A549 (cell line): ENCODE measurements around the gene MUC5AC. TPM values are rescaled to one million over a fixed set of nuclear protein-coding genes. Genes with fewer than 3 reads are reported as not detected.

Source experiments
- ATAC-seq, 2 experiments: fragments of 200-7000 bp in 1 of 2; fragments of >200 bp in 1 of 2; cut with Nextera tagmentation in 1 of 2; cut with Tn5 transposase in 1 of 2; 3 replicates each; pipeline versions ENCODE4 v1.8.0 to v1.9.1; 2018 to 2020; ENCODE audit warnings: mild to moderate bottlenecking in 1 of 2, moderate library complexity in 1 of 2
- CTCF ChIA-PET: fragments of 300-600 bp; sonication (Branson Sonifier 250); formaldehyde crosslinking; extraction: SDS; loops from one replicate; lab custom pipeline; 2021; ENCODE audit warnings: antibody characterized with exemption, inconsistent platforms; lab: Yijun Ruan, JAX
- POLR2A ChIA-PET: fragments of 350-600 bp; formaldehyde crosslinking; extraction: SDS; loops from one replicate; lab custom pipeline; 2021; ENCODE audit warnings: antibody characterized with exemption, inconsistent platforms; lab: Yijun Ruan, JAX
- DNase-seq, 2 experiments: peaks; one replicate each; pipeline versions ENCODE4 v3.0.0 to v3.0.0-alpha.2; 2011 to 2016; ENCODE audit warnings: low read depth in 1 of 2, low spot score in 1 of 2
- FAIRE-seq: peaks from 2 replicates; lab custom pipeline; 2011; peaks lifted over from hg19 to GRCh38; lab: Jason Lieb, UNC
- H3K27ac ChIP-seq, 2 experiments: fragments of >200 bp; sonication (Bioruptor Twin); formaldehyde crosslinking; 3 replicates each; pipeline ENCODE4 v1.5.1; 2016 to 2017
- H3K4me1 ChIP-seq: fragments of >200 bp; sonication (Bioruptor Twin); formaldehyde crosslinking; 3 replicates; pipeline ENCODE4 v1.6.1; 2016
- H3K4me2 ChIP-seq: fragments of >200 bp; sonication (Bioruptor Twin); formaldehyde crosslinking; 3 replicates; pipeline ENCODE4 v1.6.1; 2016
- H3K4me3 ChIP-seq: fragments of >200 bp; sonication (Bioruptor Twin); formaldehyde crosslinking; 3 replicates; pipeline ENCODE4 v1.5.1; 2016
- H3K9me3 ChIP-seq: fragments of >200 bp; sonication (Bioruptor Twin); formaldehyde crosslinking; 3 replicates; pipeline ENCODE4 v1.6.1; 2016
- CEBPB ChIP-seq, 2 experiments: fragments of >200 bp in 1 of 2; sonication (Bioruptor Twin) in 1 of 2; formaldehyde crosslinking in 1 of 2; IDR thresholded peaks; 2 replicates each; pipeline ENCODE4 v1.6.1; 2012 to 2016
- CHD4 ChIP-seq: fragments of 200-600 bp; sonication (generic); IDR thresholded peaks from 2 replicates; pipeline ENCODE4 v1.6.1; 2016; ENCODE audit warnings: antibody characterized with exemption, mild to moderate bottlenecking, borderline replicate concordance
- EHF ChIP-seq: fragments of 250-450 bp; sonication (Bioruptor Pico); IDR thresholded peaks from 2 replicates; pipeline ENCODE4 v1.5.0; 2020; ENCODE audit warnings: mild to moderate bottlenecking
- EP300 ChIP-seq, 2 experiments: fragments of >200 bp; sonication (Bioruptor Twin); formaldehyde crosslinking; IDR thresholded peaks; 2 replicates in 1 of 2; 3 replicates in 1 of 2; pipeline ENCODE4 v1.6.1; 2016 to 2017
- FOSL2 ChIP-seq, 2 experiments: fragments of 450-650 bp in 1 of 2; fragments of >200 bp in 1 of 2; sonication (Bioruptor Twin) in 1 of 2; formaldehyde crosslinking; IDR thresholded peaks; 2 replicates each; pipeline versions ENCODE4 v1.5.0 to v1.6.1; 2016 to 2020; ENCODE audit warnings: mild to moderate bottlenecking in 1 of 2, moderate library complexity in 1 of 2
- GATA3 ChIP-seq: IDR thresholded peaks from 2 replicates; pipeline ENCODE4 v1.6.1; 2012; ENCODE audit warnings: borderline replicate concordance
- HOXB13 ChIP-seq: fragments of 250-450 bp; sonication (Bioruptor Pico); IDR thresholded peaks from 2 replicates; pipeline ENCODE4 v1.5.0; 2020; ENCODE audit warnings: low read depth, mild to moderate bottlenecking, moderate library complexity
- HOXB5 ChIP-seq: fragments of 250-450 bp; sonication (Bioruptor Pico); IDR thresholded peaks from 2 replicates; pipeline ENCODE4 v1.5.0; 2020; ENCODE audit warnings: mild to moderate bottlenecking, moderate library complexity
- JUN ChIP-seq, 2 experiments: fragments of >200 bp; sonication (Bioruptor Twin); formaldehyde crosslinking; IDR thresholded peaks; 2 replicates in 1 of 2; 3 replicates in 1 of 2; pipeline ENCODE4 v1.6.1; 2016 to 2017
- KDM1A ChIP-seq: fragments of 200-600 bp; sonication (generic); IDR thresholded peaks from 2 replicates; pipeline ENCODE4 v1.6.1; 2016; ENCODE audit warnings: low read depth, mild to moderate bottlenecking
- KDM5A ChIP-seq: fragments of 200-600 bp; sonication (generic); IDR thresholded peaks from 2 replicates; pipeline ENCODE4 v1.6.1; 2016; ENCODE audit warnings: antibody characterized with exemption, mild to moderate bottlenecking
- NFE2L2 ChIP-seq: fragments of 150-350 bp; conservative IDR thresholded peaks from 2 replicates; pipeline ENCODE4 v1.6.1; 2014; ENCODE audit warnings: low read length
- NR3C1 ChIP-seq: fragments of >200 bp; sonication (Bioruptor Twin); formaldehyde crosslinking; IDR thresholded peaks from 3 replicates; pipeline ENCODE4 v1.6.1; 2017
- POLR2A ChIP-seq: IDR thresholded peaks from 2 replicates; pipeline ENCODE4 v1.6.1; 2012; ENCODE audit warnings: mild to moderate bottlenecking, low read length
- POLR2AphosphoS2 ChIP-seq: conservative IDR thresholded peaks from 2 replicates; pipeline ENCODE4 v1.6.1; 2012; ENCODE audit warnings: low read length, improper control_type of control experiment, inconsistent platforms
- RAD21 ChIP-seq, 2 experiments: fragments of >200 bp in 1 of 2; sonication (Bioruptor Twin) in 1 of 2; formaldehyde crosslinking in 1 of 2; IDR thresholded peaks in 1 of 2; conservative IDR thresholded peaks in 1 of 2; 2 replicates in 1 of 2; 3 replicates in 1 of 2; pipeline ENCODE4 v1.6.1; 2012 to 2018; ENCODE audit warnings: inconsistent platforms in 1 of 2
- RCOR1 ChIP-seq: fragments of 150-350 bp; IDR thresholded peaks from 2 replicates; pipeline ENCODE4 v1.6.1; 2014; ENCODE audit warnings: antibody characterized with exemption, low read length, low read depth
- RFX5 ChIP-seq: fragments of 450-650 bp; IDR thresholded peaks from 2 replicates; pipeline ENCODE4 v1.7.1; 2014; ENCODE audit warnings: antibody characterized with exemption, mild to moderate bottlenecking, moderate library complexity
- SMC3 ChIP-seq: fragments of >200 bp; sonication (Bioruptor Twin); formaldehyde crosslinking; IDR thresholded peaks from 3 replicates; pipeline ENCODE4 v1.6.1; 2018; ENCODE audit warnings: inconsistent platforms
- TFCP2L1 ChIP-seq: fragments of 250-450 bp; sonication (Bioruptor Pico); IDR thresholded peaks from 2 replicates; pipeline ENCODE4 v1.5.0; 2021; ENCODE audit warnings: mild to moderate bottlenecking
- ZSCAN20 ChIP-seq: fragments of 250-450 bp; sonication (Bioruptor Pico); IDR thresholded peaks from 2 replicates; pipeline ENCODE4 v1.8.0; 2022; ENCODE audit warnings: mild to moderate bottlenecking, moderate library complexity
- WGBS: methylation state at CpG from one replicate; pipeline ENCODE4 v1.1.6; 2017; ENCODE audit errors: missing lambda C conversion rate; 5-methylcytosine and 5-hydroxymethylcytosine counted together
- polyA plus RNA-seq, 4 experiments: library from polyadenylated mRNA; depleted of rRNA in 3 of 4; stranded (reverse); fragments of >200 nt; fragmentation: RNase III in 1 of 4; extraction: RNeasy Plus Mini Kit Qiagen cat#74134 plus additional on column Dnase treatment in 1 of 4; gene quantifications; 2 replicates in 3 of 4; 3 replicates in 1 of 4; pipeline ENCODE4 v1.2.3, GENCODE V29; 2011 to 2017
- TF ChIP-seq, protein P1 (sequence below): fragments of 200-600 bp; sonication (generic); IDR thresholded peaks from 2 replicates; pipeline ENCODE4 v1.6.1; 2016; ENCODE audit warnings: antibody characterized with exemption, mild to moderate bottlenecking, moderate library complexity
- TF ChIP-seq, protein P2 (sequence below): IDR thresholded peaks from 2 replicates; pipeline ENCODE4 v1.6.1; 2012
- TF ChIP-seq, protein P3 (sequence below): fragments of >200 bp; sonication (Bioruptor Twin); formaldehyde crosslinking; IDR thresholded peaks from 3 replicates; pipeline ENCODE4 v1.6.1; 2016

Gene MUC5AC
- polyA plus RNA-seq, 2 of the 4 experiments (the other 2 are of a cell fraction), result 0.18 to 7.4 TPM

DNA sequence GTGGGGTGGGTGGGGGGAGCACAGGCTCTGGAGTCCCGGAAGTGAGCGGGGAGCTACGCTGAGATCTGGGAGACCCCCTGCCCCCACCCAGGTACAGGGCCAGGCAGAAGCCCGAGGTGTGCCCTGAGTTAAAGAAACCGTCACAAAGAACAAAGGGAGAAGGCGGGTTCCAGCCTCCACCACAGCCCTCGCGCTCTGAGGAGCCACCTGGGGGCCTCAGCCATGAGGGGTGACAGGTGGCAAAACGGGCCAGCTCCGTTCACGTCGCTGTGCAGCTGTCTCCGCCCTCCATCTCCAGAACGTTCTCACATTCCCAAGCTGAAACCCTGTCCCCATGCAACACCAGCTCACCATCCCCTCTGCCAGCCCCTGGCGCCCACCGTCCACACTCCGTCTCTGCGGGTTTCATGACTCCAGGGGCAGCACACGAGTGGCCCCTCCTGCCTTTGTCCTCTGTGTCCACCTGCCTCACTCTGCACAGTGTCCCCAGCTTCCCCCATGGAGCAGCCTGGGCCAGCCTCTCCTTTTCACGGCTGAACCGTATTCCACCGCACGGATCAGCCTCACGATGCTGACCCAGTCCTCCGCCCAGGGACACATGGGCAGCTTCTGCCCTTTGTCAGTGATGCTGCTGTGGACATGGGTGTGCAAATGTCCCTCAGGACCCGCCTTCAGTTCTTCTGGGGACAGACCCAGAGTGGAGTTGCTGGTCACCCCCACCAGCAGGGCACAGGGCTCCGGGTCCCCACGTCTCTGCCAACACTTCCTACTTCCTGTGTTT, 63.4 kb downstream of the MUC5AC start:
- TF ChIP-seq NFE2L2, result no peak
- TF ChIP-seq KDM1A, result no peak
- TF ChIP-seq RCOR1, result no peak
- peak; percentile 13; the same call in 1 of the 2 replicates for TF ChIP-seq POLR2A
- no peak for TF ChIP-seq RFX5
- no peak for TF ChIP-seq HOXB5 (CRISPR knock-in tag)
- no peak for TF ChIP-seq POLR2AphosphoS2
- TF ChIP-seq, all 56 proteins: peak for 1
- peaks cover 62% of the 10 kb centered on the region for H3K4me1 ChIP-seq
- ChIA-PET POLR2A (interaction anchor here (0.6 kb wide), 1 partner anchor 39 kb away, joined by 4 read pairs; no protein-coding TSS in a partner anchor), CTCF (interaction anchor here (0.8 to 2.8 kb wide), 5 partner anchors 9 to 353 kb away, joined by 3 to 13 read pairs (median 3); no protein-coding TSS in a partner anchor)
- no peak overlapping the region for H3K4me3 ChIP-seq
- FAIRE-seq (no peak), DNase-seq (no peak), ATAC-seq (no peak)
- peak overlapping the region; percentile 78 to 81; a peak in 5 of 6 replicates for H3K27ac ChIP-seq
- no peaks in the 10 kb centered on the region for H3K9me3 ChIP-seq
- no peak overlapping the region for H3K4me2 ChIP-seq
- 88% methylated on average over 28 of the region's 28 CpGs for whole genome bisulfite sequencing

DNA sequence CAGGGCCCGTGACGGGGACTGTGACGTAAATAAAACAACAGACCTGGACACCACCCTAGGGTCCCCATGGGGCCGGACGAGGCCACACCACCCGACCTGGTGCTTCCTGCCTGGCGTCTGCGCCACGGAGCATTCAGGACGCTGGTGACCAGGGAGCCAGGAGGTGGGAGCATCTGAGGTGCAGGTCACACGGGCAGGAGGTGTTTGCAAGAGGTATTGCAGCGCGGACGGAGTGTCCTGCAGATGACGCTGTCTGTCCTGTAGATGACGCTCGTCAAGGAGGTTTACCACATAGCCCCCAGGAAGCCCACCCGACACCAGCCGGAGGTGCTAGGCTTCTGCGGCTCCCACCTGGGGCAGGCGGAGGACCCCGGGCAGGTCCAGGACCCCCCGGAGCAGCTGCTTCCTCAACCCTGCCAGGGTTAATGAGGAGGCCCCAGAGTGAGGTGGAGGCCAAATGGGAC, 64.1 kb downstream of the MUC5AC start:
- POLR2A ChIA-PET, result no interaction called here
- no peak for DNase-seq

DNA sequence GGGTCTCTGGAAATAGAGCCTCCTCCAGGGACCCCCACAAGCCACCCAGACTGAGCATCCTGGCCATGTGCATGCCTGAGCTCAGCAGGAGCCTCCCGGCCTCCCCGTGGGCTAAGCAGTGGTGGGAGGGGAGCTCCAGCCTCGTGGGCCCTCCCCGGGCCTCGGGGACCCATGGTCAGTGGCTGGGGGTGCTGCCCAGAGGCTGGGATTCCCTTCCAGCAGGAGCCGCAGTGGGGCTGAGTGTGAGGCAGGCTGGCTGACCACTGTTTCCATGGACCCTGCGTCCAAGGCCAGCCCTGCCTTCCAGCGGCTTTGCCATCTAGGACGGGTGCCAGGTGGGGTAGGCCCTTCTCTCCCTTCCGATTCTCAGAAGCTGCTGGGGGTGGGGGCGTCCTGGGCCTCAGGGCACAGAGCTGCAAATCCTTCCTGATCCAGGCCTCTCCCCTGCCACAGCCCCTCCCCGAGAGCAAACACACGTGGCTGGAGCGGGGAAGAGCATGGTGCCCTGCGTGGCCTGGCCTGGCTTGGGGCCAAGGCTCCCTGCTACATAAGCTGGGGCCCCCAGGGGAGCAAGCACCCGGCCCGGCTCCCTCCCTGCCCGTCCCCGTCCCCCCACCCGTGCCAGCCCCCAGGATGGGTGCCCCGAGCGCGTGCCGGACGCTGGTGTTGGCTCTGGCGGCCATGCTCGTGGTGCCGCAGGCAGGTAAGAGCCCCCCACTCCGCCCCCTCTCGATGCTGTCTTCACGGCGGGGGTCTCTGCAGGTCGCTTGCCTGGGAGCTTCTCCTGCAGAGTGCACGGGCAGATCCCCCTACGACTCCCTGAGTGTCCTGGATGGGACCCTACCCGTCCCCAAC, 65.0 kb downstream of the MUC5AC start, which contains the start of gene MUC5B:
TSS of gene MUC5B (plus strand) at position 576 of the 855 bp plus-strand sequence. CDS start at position 634, 58 bp downstream.
- Histone ChIP-seq H3K27ac (peak within 1 kb of the TSS; percentile 78 to 81), H3K4me2 (peak within 1 kb of the TSS; percentile 61), H3K4me3 (peak within 1 kb of the TSS; percentile 6; the same call in 1 of the 3 replicates), H3K4me1 (peaks cover 62% of the 10 kb centered on the region), H3K9me3 (no peaks in the 10 kb centered on the region)
- DNase-seq, result peak; percentile 40 to 83
- ChIA-PET CTCF (interaction anchor here (1.0 to 1.4 kb wide), 2 partner anchors 20 to 352 kb away, joined by 3 to 4 read pairs; no protein-coding TSS in a partner anchor), POLR2A (no interaction called here)
- peak; percentile 4 to 24; a peak in 4 of 6 replicates for ATAC-seq
- no peak for FAIRE-seq
- TF ChIP-seq SMC3 (peak; percentile 22; the same call in 1 of the 3 replicates), JUN (IDR thresholded peaks at IDR 0.05) (peak in 1 of 2 experiments; percentile 61; a peak in 3 of 5 replicates), GATA3 (no peak), CEBPB (IDR thresholded peaks at IDR 0.05) (no peak), RFX5 (no peak), ZSCAN20 (CRISPR knock-in tag) (no peak), EP300 (IDR thresholded peaks at IDR 0.05) (peak in 1 of 2 experiments; percentile 41; a peak in 1 of 5 replicates), NR3C1 (no peak), POLR2A (no peak), HOXB13 (CRISPR knock-in tag) (peak; percentile 31; the same call in 1 of the 2 replicates), RAD21 (conservative IDR thresholded peaks at IDR 0.05 in 1 of 2, IDR thresholded peaks at IDR 0.05 in 1 of 2) (no peak), KDM5A (no peak), FOSL2 (IDR thresholded peaks at IDR 0.05) (no peak), FOSL2 (CRISPR knock-in tag; IDR thresholded peaks at IDR 0.05) (no peak)
- TF ChIP-seq, protein P1, sequence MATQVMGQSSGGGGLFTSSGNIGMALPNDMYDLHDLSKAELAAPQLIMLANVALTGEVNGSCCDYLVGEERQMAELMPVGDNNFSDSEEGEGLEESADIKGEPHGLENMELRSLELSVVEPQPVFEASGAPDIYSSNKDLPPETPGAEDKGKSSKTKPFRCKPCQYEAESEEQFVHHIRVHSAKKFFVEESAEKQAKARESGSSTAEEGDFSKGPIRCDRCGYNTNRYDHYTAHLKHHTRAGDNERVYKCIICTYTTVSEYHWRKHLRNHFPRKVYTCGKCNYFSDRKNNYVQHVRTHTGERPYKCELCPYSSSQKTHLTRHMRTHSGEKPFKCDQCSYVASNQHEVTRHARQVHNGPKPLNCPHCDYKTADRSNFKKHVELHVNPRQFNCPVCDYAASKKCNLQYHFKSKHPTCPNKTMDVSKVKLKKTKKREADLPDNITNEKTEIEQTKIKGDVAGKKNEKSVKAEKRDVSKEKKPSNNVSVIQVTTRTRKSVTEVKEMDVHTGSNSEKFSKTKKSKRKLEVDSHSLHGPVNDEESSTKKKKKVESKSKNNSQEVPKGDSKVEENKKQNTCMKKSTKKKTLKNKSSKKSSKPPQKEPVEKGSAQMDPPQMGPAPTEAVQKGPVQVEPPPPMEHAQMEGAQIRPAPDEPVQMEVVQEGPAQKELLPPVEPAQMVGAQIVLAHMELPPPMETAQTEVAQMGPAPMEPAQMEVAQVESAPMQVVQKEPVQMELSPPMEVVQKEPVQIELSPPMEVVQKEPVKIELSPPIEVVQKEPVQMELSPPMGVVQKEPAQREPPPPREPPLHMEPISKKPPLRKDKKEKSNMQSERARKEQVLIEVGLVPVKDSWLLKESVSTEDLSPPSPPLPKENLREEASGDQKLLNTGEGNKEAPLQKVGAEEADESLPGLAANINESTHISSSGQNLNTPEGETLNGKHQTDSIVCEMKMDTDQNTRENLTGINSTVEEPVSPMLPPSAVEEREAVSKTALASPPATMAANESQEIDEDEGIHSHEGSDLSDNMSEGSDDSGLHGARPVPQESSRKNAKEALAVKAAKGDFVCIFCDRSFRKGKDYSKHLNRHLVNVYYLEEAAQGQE, result no peak
- TF ChIP-seq, protein P2, sequence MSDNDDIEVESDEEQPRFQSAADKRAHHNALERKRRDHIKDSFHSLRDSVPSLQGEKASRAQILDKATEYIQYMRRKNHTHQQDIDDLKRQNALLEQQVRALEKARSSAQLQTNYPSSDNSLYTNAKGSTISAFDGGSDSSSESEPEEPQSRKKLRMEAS, result peak; percentile 58; the same call in 1 of the 2 replicates
- 33% methylated on average over 8 of the region's 36 CpGs for WGBS

More for the DNA sequence above, 64.1 kb downstream of the MUC5AC start:
- no peaks in the 10 kb centered on the region for H3K9me3 ChIP-seq
- H3K4me1 ChIP-seq, result peaks cover 62% of the 10 kb centered on the region
- CTCF ChIA-PET, result interaction anchor here (1.4 to 1.6 kb wide), 2 partner anchors 19 to 353 kb away, joined by 3 to 6 read pairs; no protein-coding TSS in a partner anchor
- TF ChIP-seq EHF (CRISPR knock-in tag) (no peak), CHD4 (no peak), TFCP2L1 (CRISPR knock-in tag) (no peak)
- TF ChIP-seq, protein P3, sequence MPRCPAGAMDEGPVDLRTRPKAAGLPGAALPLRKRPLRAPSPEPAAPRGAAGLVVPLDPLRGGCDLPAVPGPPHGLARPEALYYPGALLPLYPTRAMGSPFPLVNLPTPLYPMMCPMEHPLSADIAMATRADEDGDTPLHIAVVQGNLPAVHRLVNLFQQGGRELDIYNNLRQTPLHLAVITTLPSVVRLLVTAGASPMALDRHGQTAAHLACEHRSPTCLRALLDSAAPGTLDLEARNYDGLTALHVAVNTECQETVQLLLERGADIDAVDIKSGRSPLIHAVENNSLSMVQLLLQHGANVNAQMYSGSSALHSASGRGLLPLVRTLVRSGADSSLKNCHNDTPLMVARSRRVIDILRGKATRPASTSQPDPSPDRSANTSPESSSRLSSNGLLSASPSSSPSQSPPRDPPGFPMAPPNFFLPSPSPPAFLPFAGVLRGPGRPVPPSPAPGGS, result no peak
- TF ChIP-seq, all 56 proteins: peak for 0
- FAIRE-seq, result no peak
- 92% methylated on average over 8 of the region's 23 CpGs for WGBS
- Histone ChIP-seq H3K27ac (peak overlapping the region; percentile 78 to 81; a peak in 5 of 6 replicates), H3K4me3 (no peak overlapping the region), H3K4me2 (peak overlapping the region; percentile 61; the same call in 1 of the 3 replicates)
- ATAC-seq, result no peak
